ENCODE data around the gene KAZALD1. TPM values are rescaled to one million over a fixed set of nuclear protein-coding genes. Genes with fewer than 3 reads are reported as not detected.

KAZALD1 gene
- polyA plus RNA-seq, 10 donors: 22.4 to 43.8 (median 28.3) TPM

Other genes with a start within 250 kb of the KAZALD1 start
- gene SLF2, start 149.0 kb upstream of the KAZALD1 start, polyA plus RNA-seq (ENCODE audit: insufficient read length in 10 of 10): 100 to 1,000 TPM in 1 of 10 donors, 10 to 100 TPM in 9; 51.3 to 101 (median 74.4) TPM
- gene SEMA4G, start 92.5 kb upstream of the KAZALD1 start, polyA plus RNA-seq (ENCODE audit: insufficient read length in 10 of 10): 10 to 100 TPM in 2 of 10 donors, 1 to 10 TPM in 8; 5.6 to 11.4 (median 7.0) TPM
- gene MRPL43, start 74.5 kb upstream of the KAZALD1 start, polyA plus RNA-seq (ENCODE audit: insufficient read length in 10 of 10): 10 to 100 TPM; 56.1 to 74.6 (median 65.6) TPM
- gene TWNK, start 74.4 kb upstream of the KAZALD1 start, polyA plus RNA-seq (ENCODE audit: insufficient read length in 10 of 10): 10 to 100 TPM in 3 of 10 donors, 1 to 10 TPM in 7; 7.1 to 15.4 (median 9.5) TPM
- gene LZTS2, start 62.2 kb upstream of the KAZALD1 start, polyA plus RNA-seq (ENCODE audit: insufficient read length in 10 of 10): 10 to 100 TPM; 37.8 to 59.7 (median 52.7) TPM
- gene PDZD7, start 30.9 kb upstream of the KAZALD1 start, polyA plus RNA-seq (ENCODE audit: insufficient read length in 10 of 10): 1 to 10 TPM in 7 of 10 donors, under 1 TPM in 3; 0.43 to 1.5 (median 1.2) TPM
- 10 to 100 TPM; 16.6 to 33.6 (median 24.6) TPM for gene SFXN3, start 30.8 kb upstream of the KAZALD1 start, polyA plus RNA-seq (ENCODE audit: insufficient read length in 10 of 10)
- gene TLX1, start 69.3 kb downstream of the KAZALD1 start, polyA plus RNA-seq (ENCODE audit: insufficient read length in 10 of 10): not detected
- gene LBX1, start 167.5 kb downstream of the KAZALD1 start, polyA plus RNA-seq (ENCODE audit: insufficient read length in 10 of 10): 1 to 10 TPM; 1.1 to 9.5 (median 2.2) TPM